ENCODE results near the gene TMEM200B.
"Not testable (repeated sequence)": the region's sequence is repeated elsewhere in the genome, so short reads cannot be mapped to it uniquely, and the experiment has no call there.

TMEM200B gene

DNA sequence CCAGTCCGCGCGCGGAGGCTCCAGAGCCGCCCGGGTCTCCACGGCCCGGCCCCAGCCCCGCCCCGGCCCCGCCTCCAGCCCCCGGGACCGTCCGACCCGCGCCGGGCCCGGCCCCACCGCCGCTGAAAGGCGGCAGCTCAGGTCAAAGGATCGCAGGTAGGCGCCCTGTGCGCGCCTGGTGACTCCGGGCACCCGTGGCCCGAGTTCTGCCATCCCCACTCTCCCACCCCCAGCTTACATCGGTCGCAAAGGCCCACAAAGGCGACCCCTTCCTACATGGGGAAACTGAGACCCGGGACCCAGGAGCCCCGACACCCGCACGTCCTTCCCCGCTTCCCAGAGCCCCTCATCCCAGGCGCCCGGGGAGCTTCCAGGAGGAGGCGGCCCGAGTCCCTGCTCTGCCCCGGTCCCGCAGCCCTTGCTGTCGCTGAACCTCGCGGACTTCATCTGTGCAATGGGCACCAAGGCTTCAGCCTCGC, at the start of gene TMEM200B:
Gene TMEM200B (minus strand): TSS at position 17 of the 479 bp plus-strand sequence. CDS start 2,075 bp downstream, outside the sequence.
- no peak for DNase-seq (ENCODE audit: low spot score)
- no peak for FAIRE-seq

DNA sequence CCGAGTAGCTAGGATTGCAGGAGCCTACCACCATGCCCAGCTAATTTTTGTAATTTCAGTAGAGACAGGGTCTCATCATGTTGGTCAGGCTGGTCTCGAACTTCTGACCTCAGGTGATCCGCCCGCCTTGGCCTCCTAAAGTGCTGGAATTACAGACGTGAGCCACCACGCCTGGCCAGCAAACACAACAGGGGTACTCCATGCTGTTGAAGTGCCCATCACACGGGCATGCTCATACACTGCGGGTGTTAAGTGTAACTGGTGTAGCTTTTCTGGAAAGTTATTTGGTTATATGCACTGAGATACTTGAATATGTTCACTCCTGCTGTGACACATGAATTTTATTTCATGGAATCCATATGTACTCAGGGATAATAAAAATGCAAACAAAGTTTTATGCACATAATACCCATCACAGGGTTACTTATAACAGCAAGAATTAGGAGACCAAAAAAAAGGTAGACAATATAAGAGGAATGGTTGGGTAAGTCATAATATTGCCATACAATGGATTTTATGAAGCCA, 48.8 kb upstream of the TMEM200B start:
- DNase-seq (ENCODE audit: low spot score) (no peak), FAIRE-seq (no peak)

DNA sequence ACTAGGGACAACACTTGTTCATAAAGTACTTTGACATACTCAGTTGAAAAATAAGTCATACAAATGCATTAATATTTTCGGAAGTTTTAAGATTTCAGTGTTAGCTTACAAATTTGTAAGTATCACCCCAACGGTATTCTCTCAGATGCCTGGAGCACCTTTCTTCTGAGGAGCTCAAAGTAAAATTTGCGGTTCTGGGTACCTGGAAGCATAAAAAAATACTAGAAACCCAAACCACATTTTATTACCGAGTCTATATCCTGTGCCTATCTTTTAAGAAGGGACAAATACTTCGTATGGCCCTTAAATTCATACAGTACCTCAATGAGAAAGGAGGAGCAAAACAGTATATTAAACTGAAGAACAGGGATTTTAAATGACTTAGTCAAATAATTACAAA, 47.8 kb upstream of the TMEM200B start:
- DNase-seq (ENCODE audit: low spot score) (no peak), FAIRE-seq (no peak)

DNA sequence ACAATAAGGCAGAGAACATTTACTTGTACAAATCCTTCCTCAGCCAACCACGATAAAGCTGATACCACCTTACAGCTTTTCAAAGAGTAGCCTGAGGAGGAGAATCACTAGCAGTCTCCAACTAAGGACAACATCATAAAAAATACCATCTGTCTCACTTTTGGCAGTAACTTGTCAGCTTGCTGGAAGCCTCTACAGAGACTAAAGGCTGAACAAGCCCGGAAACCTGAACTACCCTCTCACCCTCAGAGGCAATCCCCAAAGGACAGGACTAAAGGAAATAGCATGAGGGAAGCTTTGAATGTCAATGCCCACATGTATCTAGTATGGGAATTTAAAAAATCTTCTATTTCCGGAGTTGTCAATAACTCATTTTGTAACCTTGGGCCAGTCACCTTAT, 47.4 kb upstream of the TMEM200B start:
- DNase-seq (ENCODE audit: low spot score) (no peak), FAIRE-seq (no peak)

- FAIRE-seq: no peak
- DNase-seq (ENCODE audit: low spot score): no peak
Measured at GRCh38 chr1:29169976-29170375, 46.3 kb upstream of the TMEM200B start.

DNA sequence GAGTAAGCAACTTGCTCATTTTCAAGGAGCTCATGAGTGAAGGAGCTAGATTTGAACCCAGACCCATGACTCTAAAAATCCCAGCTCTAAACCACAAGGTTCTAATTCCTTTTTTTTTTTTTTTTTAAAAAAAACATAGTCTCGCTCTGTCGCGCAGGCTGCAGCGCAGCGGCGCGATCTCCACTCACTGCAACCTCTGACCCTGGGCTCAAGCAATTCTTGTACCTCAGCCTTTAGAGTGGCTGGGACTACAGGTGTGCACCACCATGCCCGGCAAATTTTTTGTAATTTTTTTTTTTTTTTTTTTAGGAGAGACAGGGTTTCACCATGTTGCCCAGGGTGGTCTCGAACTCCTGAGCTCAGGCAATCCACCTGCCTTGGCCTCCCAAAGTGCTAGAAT, 44.2 kb upstream of the TMEM200B start:
- DNase-seq (ENCODE audit: low spot score) (no peak), FAIRE-seq (no peak)

- FAIRE-seq (no peak), DNase-seq (ENCODE audit: low spot score) (no peak)
Measured at GRCh38 chr1:29166291-29166878, 42.7 kb upstream of the TMEM200B start.

- FAIRE-seq (no peak), DNase-seq (ENCODE audit: low spot score) (no peak)
Measured at GRCh38 chr1:29164588-29164987, 40.9 kb upstream of the TMEM200B start.

GRCh38 chr1:29162476-29163138, 38.9 kb upstream of the TMEM200B start:
- DNase-seq (ENCODE audit: low spot score) (no peak), FAIRE-seq (no peak)

- FAIRE-seq: no peak
Measured at GRCh38 chr1:29162025-29162424, 38.3 kb upstream of the TMEM200B start.

GRCh38 chr1:29159773-29160172, 36.1 kb upstream of the TMEM200B start:
- FAIRE-seq: no peak
- DNase-seq (ENCODE audit: low spot score): no peak

More at GRCh38 chr1:29162025-29162424, 38.3 kb upstream of the TMEM200B start:
- no peak for DNase-seq (ENCODE audit: low spot score)

DNA sequence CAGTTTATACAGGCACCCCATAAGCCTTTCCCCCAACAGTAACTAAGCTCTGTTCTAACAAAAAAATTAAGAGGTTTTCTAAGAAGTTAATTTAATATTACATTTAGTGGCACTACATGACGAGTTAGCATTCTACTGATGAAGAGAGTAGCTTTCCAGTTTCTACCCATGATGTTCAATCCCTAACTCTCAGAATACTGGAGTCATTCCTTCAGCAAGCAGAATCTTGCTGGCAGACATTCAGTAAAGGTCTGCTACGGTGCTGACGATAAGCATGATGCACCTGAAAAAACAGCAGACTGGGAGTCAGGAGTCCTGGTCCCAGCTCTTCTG, 33.5 kb upstream of the TMEM200B start:
- FAIRE-seq: no peak
- no peak for DNase-seq (ENCODE audit: low spot score)

GRCh38 chr1:29156543-29157268, 33.0 kb upstream of the TMEM200B start:
- FAIRE-seq (no peak), DNase-seq (ENCODE audit: low spot score) (no peak)

- FAIRE-seq (no peak), DNase-seq (ENCODE audit: low spot score) (no peak)
Measured at GRCh38 chr1:29152046-29152805, 28.5 kb upstream of the TMEM200B start.

GRCh38 chr1:29150346-29150745, 26.6 kb upstream of the TMEM200B start:
- DNase-seq (ENCODE audit: low spot score); FAIRE-seq: not testable (repeated sequence)

DNA sequence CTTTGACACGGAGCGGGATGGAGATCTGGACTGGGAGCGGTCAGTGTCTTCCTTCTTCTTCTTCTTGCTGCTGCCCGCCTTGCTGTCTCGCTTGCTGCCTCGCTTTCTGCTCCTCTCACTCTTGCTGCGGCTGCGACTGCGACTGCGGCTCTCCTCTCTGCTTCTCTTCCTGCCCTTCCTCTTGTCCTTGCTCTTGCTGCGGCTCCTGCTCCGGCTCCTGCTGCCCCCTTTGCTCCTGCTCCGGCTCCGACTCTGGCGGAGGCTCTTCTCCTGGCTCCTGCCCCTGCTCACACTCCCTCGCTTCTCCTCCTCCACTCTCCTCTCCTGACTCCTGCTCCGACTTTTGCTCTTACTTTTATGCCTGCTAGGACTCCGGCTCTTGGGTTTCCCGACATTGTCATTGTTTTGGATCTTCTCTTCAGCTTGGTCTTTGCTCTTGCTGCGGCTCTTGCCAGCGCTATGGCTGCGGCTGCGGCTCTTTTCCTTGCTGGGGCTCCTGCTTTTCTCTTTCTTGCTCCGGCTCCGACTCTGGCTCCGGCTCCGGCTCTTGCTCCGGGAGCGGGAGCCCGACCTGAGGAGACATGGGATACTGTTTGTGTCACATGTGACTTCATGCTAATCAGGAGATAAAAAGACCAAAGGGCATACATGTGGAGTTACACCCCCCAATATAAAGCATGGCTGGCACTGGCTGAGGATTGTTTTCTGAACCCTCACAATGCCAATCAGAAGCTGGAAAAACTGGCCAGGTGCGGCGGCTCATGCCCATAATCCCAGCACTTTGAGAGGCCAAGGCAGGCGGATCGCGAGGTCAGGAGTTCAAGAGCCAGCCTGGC, 25.2 kb upstream of the TMEM200B start:
- no peak for FAIRE-seq

DNA sequence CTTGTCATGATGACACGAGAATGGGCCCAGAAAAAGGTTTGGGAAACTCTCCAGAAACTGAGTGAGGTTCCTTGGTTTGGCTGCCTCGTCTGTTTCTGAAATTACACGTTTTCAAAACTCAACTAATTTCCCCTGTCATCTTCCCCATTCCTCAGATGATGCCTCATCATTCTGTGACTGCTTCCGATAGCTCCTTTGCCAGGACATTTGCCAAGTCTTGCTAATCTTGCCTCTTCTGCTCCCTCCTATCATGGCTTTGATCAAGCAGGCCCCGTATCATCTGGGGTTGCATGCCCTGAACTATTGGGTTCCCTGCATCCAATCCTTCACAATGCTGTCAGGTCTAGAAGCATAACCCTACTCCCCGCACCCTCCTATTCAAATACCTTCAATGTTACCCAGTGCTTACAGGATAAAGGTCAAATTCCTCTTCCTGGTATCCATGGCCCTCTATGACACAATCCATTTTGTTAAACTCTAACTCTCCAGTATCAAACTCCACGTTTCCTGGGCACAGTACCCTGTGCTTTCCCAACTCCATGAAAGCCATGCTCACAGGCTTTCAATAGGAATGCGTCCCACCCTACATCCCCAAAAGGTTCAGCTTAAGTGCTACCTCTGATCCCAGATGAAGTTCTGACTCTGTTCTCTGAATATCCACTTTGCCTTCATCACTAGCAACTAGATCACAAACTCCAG, 22.2 kb upstream of the TMEM200B start:
- no peak for DNase-seq (ENCODE audit: low spot score)
- FAIRE-seq: no peak

More for the DNA sequence above, 25.2 kb upstream of the TMEM200B start:
- no peak for DNase-seq (ENCODE audit: low spot score)

GRCh38 chr1:29144178-29144577, 20.5 kb upstream of the TMEM200B start:
- DNase-seq (ENCODE audit: low spot score): no peak
- no peak for FAIRE-seq

DNA sequence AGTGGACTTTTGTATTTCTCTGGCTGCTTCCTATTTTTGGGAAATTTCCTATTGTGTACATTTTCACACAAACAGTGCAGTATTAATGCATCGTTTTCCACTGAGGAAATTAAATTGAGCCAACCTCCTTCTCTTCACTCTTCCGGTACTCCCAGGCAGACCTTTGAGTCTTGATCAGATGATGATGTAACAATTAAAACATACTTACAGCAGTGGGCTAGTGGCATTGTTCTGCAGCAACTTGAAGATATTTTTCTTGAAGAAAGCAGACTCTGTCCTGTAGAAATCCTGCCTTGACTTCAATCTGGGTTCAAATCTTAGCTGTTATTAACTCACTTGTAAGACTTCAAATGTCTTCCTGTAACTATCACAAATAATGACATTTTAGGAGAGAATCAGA, 19.0 kb upstream of the TMEM200B start:
- DNase-seq (ENCODE audit: low spot score) (no peak), FAIRE-seq (no peak)

- no peak for FAIRE-seq
- no peak for DNase-seq (ENCODE audit: low spot score)
Measured at GRCh38 chr1:29136391-29136915, 12.8 kb upstream of the TMEM200B start.

Data from urothelium cell line (cell line).